PFSK-1 (cell line): ENCODE measurements around the gene SYNE3.

Source experiments
- FOXP2 ChIP-seq: optimal IDR thresholded peaks from 2 replicates; pipeline ENCODE3; 2011; ENCODE audit warnings: borderline replicate concordance, control low read depth, inconsistent platforms; ENCODE audit not compliant: insufficient read depth; ENCODE audit errors: extremely low read length, extremely low read depth
- POLR2AphosphoS5 ChIP-seq: IDR thresholded peaks from 2 replicates; pipeline ENCODE4 v1.6.1; 2012; ENCODE audit warnings: low read depth, mild to moderate bottlenecking, control low read depth, low read length, moderate library complexity
- SIN3A ChIP-seq: IDR thresholded peaks from 2 replicates; pipeline ENCODE4 v1.6.1; 2012; ENCODE audit warnings: mild to moderate bottlenecking, low read length, moderate library complexity, borderline replicate concordance; ENCODE audit not compliant: insufficient read depth
- TAF1 ChIP-seq: IDR thresholded peaks from 2 replicates; pipeline ENCODE4 v1.6.1; 2012; ENCODE audit warnings: low read length, control low read depth, borderline replicate concordance; ENCODE audit not compliant: insufficient read depth
- TF ChIP-seq, protein P1 (sequence below), 2 experiments: IDR thresholded peaks; 2 replicates each; pipeline versions ENCODE4 v1.6.1 to v1.8.0; 2011 to 2012; ENCODE audit warnings: low read depth in 2 of 2, low read length in 2 of 2, control low read depth in 1 of 2, inconsistent platforms in 1 of 2, mild to moderate bottlenecking in 1 of 2, moderate library complexity in 1 of 2; ENCODE audit not compliant: insufficient read depth in 1 of 2

Gene SYNE3

DNA sequence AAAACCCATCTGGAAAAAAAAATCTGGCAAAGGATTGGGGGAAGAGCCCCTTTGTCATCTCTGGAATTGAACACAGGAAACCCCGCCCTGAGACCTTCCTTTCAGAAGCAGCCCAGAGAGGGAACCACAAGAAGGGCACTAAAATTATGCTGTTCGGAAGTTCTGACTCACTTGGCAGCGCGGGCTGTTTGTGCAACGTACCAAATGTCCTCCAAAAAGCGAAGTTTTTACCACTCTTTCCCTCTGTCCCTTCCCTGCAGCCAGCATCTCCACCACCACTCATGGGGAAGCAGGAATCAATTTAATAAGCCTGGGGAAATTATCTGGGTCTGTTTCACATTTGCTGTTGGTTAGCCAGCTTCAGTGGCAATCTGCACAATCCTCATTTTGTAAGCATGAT lies 3.2 kb upstream of the SYNE3 start:
- TF ChIP-seq, protein P1, sequence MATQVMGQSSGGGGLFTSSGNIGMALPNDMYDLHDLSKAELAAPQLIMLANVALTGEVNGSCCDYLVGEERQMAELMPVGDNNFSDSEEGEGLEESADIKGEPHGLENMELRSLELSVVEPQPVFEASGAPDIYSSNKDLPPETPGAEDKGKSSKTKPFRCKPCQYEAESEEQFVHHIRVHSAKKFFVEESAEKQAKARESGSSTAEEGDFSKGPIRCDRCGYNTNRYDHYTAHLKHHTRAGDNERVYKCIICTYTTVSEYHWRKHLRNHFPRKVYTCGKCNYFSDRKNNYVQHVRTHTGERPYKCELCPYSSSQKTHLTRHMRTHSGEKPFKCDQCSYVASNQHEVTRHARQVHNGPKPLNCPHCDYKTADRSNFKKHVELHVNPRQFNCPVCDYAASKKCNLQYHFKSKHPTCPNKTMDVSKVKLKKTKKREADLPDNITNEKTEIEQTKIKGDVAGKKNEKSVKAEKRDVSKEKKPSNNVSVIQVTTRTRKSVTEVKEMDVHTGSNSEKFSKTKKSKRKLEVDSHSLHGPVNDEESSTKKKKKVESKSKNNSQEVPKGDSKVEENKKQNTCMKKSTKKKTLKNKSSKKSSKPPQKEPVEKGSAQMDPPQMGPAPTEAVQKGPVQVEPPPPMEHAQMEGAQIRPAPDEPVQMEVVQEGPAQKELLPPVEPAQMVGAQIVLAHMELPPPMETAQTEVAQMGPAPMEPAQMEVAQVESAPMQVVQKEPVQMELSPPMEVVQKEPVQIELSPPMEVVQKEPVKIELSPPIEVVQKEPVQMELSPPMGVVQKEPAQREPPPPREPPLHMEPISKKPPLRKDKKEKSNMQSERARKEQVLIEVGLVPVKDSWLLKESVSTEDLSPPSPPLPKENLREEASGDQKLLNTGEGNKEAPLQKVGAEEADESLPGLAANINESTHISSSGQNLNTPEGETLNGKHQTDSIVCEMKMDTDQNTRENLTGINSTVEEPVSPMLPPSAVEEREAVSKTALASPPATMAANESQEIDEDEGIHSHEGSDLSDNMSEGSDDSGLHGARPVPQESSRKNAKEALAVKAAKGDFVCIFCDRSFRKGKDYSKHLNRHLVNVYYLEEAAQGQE (IDR thresholded peaks at IDR 0.05; ENCODE audit: insufficient read depth in 1 of 2, low read depth in 2 of 2, low read length in 2 of 2) = no peak

DNA sequence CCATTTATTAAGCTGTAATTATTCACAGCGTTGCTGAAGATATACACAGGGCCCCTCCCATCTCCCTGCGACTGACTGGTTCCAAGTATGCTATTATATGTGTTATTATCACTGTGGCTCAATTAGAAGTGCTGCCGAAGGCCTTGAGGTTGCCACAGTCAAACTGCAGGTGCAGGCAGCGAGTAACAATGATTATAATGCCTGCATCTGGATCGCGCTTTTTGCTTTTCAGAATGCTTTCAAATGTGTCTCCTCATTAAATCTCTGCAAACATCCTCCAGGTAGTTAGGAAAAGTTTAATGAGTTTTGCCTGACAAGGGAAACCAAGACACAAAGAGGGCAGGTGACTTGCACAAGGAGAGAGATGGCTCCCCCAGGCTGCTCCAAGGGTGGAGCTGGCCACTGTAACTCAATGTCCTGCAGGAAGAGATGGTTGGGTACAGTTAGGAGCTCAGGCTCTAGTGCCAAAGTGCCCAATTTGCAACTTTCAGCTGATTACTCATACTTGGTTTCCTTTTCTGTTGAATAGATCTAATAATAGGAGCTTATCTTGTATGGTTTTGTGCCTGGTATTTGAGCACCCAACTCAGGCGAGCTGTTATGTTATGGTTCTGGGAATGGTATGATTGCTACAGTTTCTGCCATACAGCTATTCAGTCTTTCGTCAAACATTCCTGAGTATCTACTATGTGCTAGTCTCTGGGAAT lies 1.7 kb upstream of the SYNE3 start:
- TF ChIP-seq, protein P1 (IDR thresholded peaks at IDR 0.05; ENCODE audit: insufficient read depth in 1 of 2, low read depth in 2 of 2, low read length in 2 of 2) = no peak
- no peak for TF ChIP-seq FOXP2
- no peak for TF ChIP-seq TAF1
- no peak for TF ChIP-seq POLR2AphosphoS5
- TF ChIP-seq SIN3A = no peak

DNA sequence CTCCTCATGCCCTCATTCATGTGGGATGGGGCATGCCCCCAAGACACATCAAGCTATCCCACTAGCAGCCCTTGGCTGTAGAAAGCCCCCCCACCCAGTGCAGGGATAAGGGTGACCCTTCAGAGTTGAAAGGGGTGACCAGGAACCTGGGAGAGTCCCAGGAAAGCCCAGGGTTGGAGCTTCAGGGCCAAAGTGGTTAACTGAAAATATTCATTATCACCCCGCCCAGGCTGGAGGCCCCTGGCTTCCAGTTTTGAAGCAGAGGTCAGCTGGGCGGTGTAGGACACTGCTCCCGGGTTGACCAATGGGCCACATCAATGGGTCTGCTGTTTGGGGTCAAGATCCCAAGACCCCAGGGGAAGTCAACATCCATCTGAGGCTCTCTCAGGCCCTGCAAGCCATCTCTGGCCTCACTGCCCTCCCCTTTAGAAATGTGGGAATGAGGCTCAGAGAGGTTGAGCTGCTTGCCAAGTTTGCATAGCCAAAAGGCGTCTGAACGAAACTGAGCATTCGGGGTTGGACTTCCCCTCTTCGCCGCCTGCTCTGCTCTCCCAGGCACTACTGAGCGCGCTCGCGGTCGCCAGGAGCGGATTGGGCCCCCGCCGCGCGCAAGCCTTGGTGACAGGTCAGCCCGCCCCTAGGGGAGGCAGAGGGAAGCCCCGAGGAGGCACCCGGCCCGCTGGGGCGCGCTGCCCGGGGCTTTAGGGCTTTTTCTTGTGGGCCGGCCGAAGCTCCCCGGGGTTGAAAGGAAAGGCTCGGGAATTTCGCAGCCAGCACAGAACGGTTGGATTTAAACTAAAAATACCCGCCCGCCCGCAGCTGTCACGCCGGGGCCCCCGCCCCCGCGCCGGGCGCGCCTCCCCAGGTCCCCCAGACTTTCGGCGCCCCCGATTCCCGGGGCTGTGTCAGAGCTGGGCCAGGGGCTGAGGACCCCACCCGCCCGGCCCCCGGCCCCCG lies 576 bp downstream of the SYNE3 start:
- TF ChIP-seq, protein P1 (IDR thresholded peaks at IDR 0.05; ENCODE audit: insufficient read depth in 1 of 2, low read depth in 2 of 2, low read length in 2 of 2) = no peak
- TF ChIP-seq TAF1 (no peak), POLR2AphosphoS5 (no peak), SIN3A (no peak), FOXP2 (no peak)

DNA sequence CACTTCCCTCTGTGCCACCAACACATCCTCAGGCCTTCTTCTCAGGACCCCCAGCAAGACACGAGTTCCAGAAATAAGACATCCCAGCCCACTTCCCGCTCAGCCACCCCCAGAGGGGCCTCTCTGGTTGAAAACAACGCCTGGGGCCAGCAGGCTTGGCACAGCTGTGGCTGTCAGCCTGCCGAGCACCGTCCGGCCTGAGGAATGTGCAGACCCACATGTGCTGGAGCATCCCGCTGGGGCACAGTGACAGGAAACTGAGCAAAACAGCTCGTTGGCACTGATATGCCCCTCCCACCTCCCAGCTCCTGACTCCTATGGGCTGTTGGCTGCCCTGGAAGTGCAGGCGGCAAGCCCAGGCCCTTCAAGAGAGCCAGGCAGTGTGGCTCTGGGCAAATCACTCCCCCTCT lies 1.4 kb downstream of the SYNE3 start:
- TF ChIP-seq FOXP2 = no peak
- TF ChIP-seq SIN3A = no peak
- no peak for TF ChIP-seq TAF1
- no peak for TF ChIP-seq POLR2AphosphoS5
- TF ChIP-seq, protein P1 (IDR thresholded peaks at IDR 0.05; ENCODE audit: insufficient read depth in 1 of 2, low read depth in 2 of 2, low read length in 2 of 2) = no peak
